ENCODE measurements around the gene GNG8.
A peak's percentile ranks its signal among the peaks of the same experiment; 100 is the strongest.

Gene GNG8

GRCh38 chr19:46616631-46617322, 19.2 kb downstream of the GNG8 start:
- DNase-seq = no peak

- no peak for DNase-seq
Measured at GRCh38 chr19:46615966-46616365, 20.0 kb downstream of the GNG8 start.

- DNase-seq = peak; percentile 36
Measured at GRCh38 chr19:46614114-46614722, 21.8 kb downstream of the GNG8 start.

GRCh38 chr19:46613525-46613924, 22.5 kb downstream of the GNG8 start:
- no peak for DNase-seq

- DNase-seq = no peak
Measured at GRCh38 chr19:46611776-46612175, 24.2 kb downstream of the GNG8 start.

- no peak for DNase-seq
Measured at GRCh38 chr19:46610851-46611770, 24.9 kb downstream of the GNG8 start.

GRCh38 chr19:46610413-46610775, 25.6 kb downstream of the GNG8 start:
- no peak for DNase-seq

GRCh38 chr19:46609511-46610412, 26.2 kb downstream of the GNG8 start:
- DNase-seq = no peak

- DNase-seq = no peak
Measured at GRCh38 chr19:46608581-46609345, 27.2 kb downstream of the GNG8 start.

GRCh38 chr19:46608178-46608577, 27.8 kb downstream of the GNG8 start:
- DNase-seq = no peak

GRCh38 chr19:46607448-46607841, 28.6 kb downstream of the GNG8 start:
- DNase-seq = peak; percentile 15

GRCh38 chr19:46606681-46607447, 29.1 kb downstream of the GNG8 start:
- no peak for DNase-seq

GRCh38 chr19:46606019-46606418, 30.0 kb downstream of the GNG8 start:
- DNase-seq = no peak

- DNase-seq = no peak
Measured at GRCh38 chr19:46605356-46605821, 30.6 kb downstream of the GNG8 start.

- DNase-seq = no peak
Measured at GRCh38 chr19:46604781-46605355, 31.1 kb downstream of the GNG8 start.

- DNase-seq = no peak
Measured at GRCh38 chr19:46603752-46604231, 32.2 kb downstream of the GNG8 start.

- no peak for DNase-seq
Measured at GRCh38 chr19:46603195-46603637, 32.8 kb downstream of the GNG8 start.

GRCh38 chr19:46602392-46603194, 33.4 kb downstream of the GNG8 start:
- no peak for DNase-seq
